ENCODE results near the gene PCNX2. TPM values are rescaled to one million over a fixed set of nuclear protein-coding genes. Genes with fewer than 3 reads are reported as not detected.

PCNX2 gene
- total and polyA plus RNA-seq, 2 of the 8 experiments (the other 6 are each of a cell fraction or from before 2014, with no cell fraction given): 46.1 to 57.6 TPM

- TF ChIP-seq KDM1A (IDR thresholded peaks at IDR 0.05; ENCODE audit: borderline replicate concordance, low read length) (no peak), FOSL1 (IDR thresholded peaks at IDR 0.05; ENCODE audit: insufficient read depth, low read depth, low read length) (no peak), EP300 (IDR thresholded peaks at IDR 0.05; ENCODE audit: borderline replicate concordance in 1 of 2, low read depth in 2 of 2, low read length in 2 of 2) (no peak), SRF (IDR thresholded peaks at IDR 0.05; ENCODE audit: low read depth, low read length) (no peak), CBX5 (IDR thresholded peaks at IDR 0.05; ENCODE audit: low read depth, low read length) (no peak), BACH1 (IDR thresholded peaks at IDR 0.05; ENCODE audit: low read length) (no peak), SIX5 (IDR thresholded peaks at IDR 0.05; ENCODE audit: low read depth, low read length) (no peak)
Measured at GRCh38 chr1:232987046-232987773, 308.3 kb downstream of the PCNX2 start (continued).
